C4-2B (cell line): Measurements from ENCODE around the gene OXNAD1.

ENCODE experiments used
- H3K27ac ChIP-seq: fragments of 450-650 bp; 2 replicates; pipeline ENCODE4 v1.5.1; 2017
- ZFX ChIP-seq: fragments of 450-650 bp; IDR thresholded peaks from 2 replicates; pipeline ENCODE4 v1.6.1; 2017
- TF ChIP-seq, protein P1 (sequence below): fragments of 450-650 bp; conservative IDR thresholded peaks from 2 replicates; pipeline ENCODE4 v1.5.1; 2017; ENCODE audit warnings: mild to moderate bottlenecking

OXNAD1 gene

GRCh38 chr3:16290007-16290826 lies 25.2 kb downstream of the OXNAD1 start:
- no peak for TF ChIP-seq ZFX
- TF ChIP-seq, protein P1, sequence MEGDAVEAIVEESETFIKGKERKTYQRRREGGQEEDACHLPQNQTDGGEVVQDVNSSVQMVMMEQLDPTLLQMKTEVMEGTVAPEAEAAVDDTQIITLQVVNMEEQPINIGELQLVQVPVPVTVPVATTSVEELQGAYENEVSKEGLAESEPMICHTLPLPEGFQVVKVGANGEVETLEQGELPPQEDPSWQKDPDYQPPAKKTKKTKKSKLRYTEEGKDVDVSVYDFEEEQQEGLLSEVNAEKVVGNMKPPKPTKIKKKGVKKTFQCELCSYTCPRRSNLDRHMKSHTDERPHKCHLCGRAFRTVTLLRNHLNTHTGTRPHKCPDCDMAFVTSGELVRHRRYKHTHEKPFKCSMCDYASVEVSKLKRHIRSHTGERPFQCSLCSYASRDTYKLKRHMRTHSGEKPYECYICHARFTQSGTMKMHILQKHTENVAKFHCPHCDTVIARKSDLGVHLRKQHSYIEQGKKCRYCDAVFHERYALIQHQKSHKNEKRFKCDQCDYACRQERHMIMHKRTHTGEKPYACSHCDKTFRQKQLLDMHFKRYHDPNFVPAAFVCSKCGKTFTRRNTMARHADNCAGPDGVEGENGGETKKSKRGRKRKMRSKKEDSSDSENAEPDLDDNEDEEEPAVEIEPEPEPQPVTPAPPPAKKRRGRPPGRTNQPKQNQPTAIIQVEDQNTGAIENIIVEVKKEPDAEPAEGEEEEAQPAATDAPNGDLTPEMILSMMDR = peak; percentile 83
- H3K27ac ChIP-seq = no peak overlapping the region

DNA sequence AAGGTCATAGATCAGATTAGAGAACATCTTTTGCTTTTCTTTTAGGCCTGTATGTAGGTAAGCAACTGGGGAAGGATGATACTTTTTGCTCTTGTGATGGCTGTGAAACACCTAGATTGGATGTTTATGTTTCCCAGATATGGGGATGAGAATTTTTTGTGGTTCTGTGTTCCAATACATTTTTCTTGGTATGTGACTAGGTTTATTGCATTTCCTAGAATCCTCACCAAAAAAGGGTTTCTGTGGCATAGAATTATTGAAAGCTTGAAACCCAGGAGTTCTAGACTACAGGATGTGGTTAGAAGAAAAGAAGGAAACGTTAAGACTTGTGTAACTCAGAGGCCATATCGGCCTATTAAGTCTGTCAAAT lies 25.8 kb downstream of the OXNAD1 start:
- no peak overlapping the region for H3K27ac ChIP-seq
- TF ChIP-seq, protein P1 = no peak
- TF ChIP-seq ZFX = no peak

DNA sequence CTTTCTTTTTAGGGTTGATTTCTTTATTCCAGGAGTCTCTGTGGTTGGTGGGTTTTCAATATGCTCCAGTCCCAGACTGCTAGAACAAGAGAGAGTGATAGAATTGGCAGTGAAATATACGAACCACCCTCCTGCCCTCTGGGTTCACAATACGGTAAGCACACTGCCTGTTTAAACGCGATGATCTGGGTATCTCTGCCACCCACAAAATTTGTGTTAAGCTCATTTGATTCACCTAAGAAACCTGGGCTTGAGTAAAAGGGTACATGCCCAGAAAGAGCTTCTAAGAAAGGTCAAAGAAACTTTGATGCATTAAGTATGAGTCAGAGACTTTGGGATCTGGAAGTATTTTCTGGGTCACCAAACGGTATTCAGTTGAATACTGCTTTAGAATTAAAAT lies 29.8 kb downstream of the OXNAD1 start:
- no peak overlapping the region for H3K27ac ChIP-seq

DNA sequence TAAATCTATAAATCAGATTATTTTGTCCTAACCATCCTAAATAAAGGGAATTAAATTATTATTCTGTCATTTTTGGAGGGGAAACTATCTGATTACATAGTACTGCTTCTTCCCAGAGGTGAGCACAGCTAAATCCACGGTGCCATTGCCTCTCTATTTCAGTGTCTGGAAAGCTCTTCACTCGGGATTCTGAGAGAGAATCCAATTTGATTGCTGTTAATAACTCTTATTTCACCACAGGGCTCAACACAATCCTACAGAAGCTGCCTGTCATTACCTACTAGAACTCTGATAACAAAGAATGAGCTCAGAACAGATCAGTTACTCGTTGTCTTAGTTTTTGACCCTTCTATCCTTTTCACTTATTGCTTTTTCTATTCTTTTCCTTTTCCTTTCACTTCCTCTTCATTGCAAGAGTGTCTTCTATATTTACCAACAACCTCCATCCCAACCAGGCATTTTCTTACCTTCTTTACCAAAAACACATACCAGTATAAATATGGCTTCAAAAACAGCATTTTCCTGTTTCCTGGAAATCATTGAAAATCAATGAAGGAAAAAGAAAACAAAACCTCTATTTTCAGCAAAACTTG lies 30.4 kb downstream of the OXNAD1 start:
- no peak for TF ChIP-seq ZFX
- TF ChIP-seq, protein P1 = no peak
- no peak overlapping the region for H3K27ac ChIP-seq

More for the DNA sequence above, 29.8 kb downstream of the OXNAD1 start:
- TF ChIP-seq ZFX = no peak
- TF ChIP-seq, protein P1 = no peak

DNA sequence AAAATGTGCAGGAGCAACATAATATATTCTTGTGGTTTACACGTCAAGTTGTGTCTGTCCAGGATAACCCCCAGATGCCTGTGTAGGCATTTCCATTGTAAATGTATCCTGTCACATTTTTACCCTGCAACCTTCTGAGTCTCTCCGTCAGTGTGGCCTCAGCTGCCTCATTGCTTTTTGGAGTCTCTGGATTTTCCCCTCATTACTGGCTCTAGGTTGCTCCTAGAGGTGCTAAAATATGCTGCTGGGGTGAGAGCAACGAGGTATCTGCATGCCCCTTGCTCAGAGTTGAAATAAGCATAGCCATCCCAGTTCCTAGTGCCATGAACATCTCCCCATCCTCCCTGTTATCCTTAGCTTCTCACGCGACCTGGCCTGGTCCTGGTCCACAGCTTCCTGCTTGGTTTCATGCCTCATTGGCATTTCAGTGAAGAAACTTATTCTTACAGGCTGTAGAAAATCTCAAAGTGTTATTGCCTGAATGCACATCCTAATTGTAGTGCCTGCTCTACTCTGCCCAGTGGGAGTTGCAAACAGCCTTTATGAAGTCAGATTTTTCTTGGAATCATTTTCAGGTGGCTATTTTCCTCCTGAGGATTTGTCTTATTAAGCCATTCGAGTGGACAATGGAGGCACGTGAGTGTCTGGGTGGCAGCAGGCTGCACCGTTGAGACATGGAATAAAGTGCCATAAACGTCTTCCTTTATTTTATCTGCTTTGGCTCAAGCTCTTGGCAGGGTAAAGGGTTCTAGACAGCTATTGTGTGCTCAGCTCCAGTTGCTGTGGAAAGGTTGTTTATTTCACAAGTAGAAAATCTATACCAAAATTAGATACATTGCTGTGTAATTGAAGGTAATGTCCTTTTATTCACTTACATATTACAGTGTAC lies 33.2 kb downstream of the OXNAD1 start:
- no peak overlapping the region for H3K27ac ChIP-seq
- TF ChIP-seq, protein P1 = no peak
- TF ChIP-seq ZFX = no peak

DNA sequence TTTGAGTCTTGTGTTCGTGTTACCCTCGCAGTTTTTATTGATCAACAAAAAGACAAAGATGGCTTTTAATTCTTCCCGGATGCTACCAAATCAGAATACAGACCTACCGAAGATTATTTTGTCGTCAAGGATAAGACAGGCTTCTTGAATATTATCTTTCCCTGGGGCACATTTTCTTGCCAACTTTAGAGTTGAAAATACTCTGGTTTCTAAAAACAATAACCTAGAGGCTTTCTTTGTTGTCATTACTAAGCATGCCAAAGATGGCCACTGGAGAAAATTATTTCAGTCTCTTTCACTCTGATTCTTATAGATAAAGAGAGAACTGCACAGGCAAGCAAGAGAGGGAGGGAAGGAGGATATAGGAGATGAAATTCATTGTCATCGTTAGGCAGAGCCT lies 33.9 kb downstream of the OXNAD1 start:
- H3K27ac ChIP-seq = no peak overlapping the region
- TF ChIP-seq, protein P1 = no peak
- no peak for TF ChIP-seq ZFX

- no peak overlapping the region for H3K27ac ChIP-seq
- TF ChIP-seq, protein P1 = no peak
These were observed 34.7 kb downstream of the OXNAD1 start for GRCh38 chr3:16299746-16300145.
